Central memory CD8-positive, alpha-beta T cell (primary cell): ENCODE measurements around the gene HECTD4.

ENCODE experiments used
- ATAC-seq: fragments of 150-1000 bp; cut with Tn5 transposase; replicated peaks from 2 replicates; pipeline ENCODE4 v1.10.0; 2022; ENCODE audit warnings: mild to moderate bottlenecking, moderate FRiP score, moderate number of reproducible peaks; ENCODE audit not compliant: poor library complexity, severe bottlenecking; ENCODE audit errors: extremely low read depth
- DNase-seq, 2 donors: peaks; one replicate each; pipeline ENCODE4 v3.0.0; 2021; ENCODE audit warnings: low spot score in 2 of 2
- H3K27ac Mint-ChIP-seq: one replicate; pipeline ENCODE4 v1.8.0; 2022; ENCODE audit warnings: low read depth, mild to moderate bottlenecking, moderate library complexity, mixed read lengths
- H3K27me3 Mint-ChIP-seq: one replicate; pipeline ENCODE4 v1.8.0; 2022; ENCODE audit warnings: mixed read lengths
- H3K36me3 Mint-ChIP-seq: one replicate; pipeline ENCODE4 v1.8.0; 2022; ENCODE audit warnings: mild to moderate bottlenecking, moderate library complexity, mixed read lengths; ENCODE audit not compliant: insufficient read depth
- H3K4me1 Mint-ChIP-seq: one replicate; pipeline ENCODE4 v1.8.0; 2022; ENCODE audit warnings: mixed read lengths
- H3K4me3 Mint-ChIP-seq: one replicate; pipeline ENCODE4 v1.8.0; 2022; ENCODE audit warnings: mild to moderate bottlenecking, moderate library complexity, mixed read lengths
- H3K9me3 Mint-ChIP-seq: one replicate; pipeline ENCODE4 v1.8.0; 2022; ENCODE audit warnings: mixed read lengths

HECTD4 gene

DNA sequence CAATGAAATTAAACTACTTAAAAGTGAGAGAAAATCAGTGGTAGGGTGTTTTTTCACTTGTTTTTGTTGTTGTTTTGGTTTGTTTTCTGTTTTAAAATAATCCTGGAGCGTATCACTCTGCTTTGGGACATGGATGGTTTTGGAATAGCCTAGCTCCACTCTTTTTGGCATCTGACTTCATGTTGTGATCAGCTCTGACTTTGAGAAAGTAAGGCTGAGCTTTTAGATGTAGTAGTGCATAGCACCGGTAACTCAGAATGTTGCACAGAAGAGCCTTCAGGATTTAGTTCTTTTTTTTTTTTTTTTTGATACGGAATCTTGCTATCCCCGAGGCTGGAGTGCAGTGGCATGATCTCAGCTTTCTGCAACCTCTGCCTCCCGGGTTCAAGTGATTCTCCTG is 248.8 kb downstream of the HECTD4 start:
- Mint-ChIP-seq H3K27ac (no peak overlapping the region), H3K27me3 (no peaks in the 10 kb centered on the region), H3K4me1 (peaks cover 38% of the 10 kb centered on the region), H3K4me3 (no peak overlapping the region), H3K9me3 (no peaks in the 10 kb centered on the region), H3K36me3 (peaks cover 34% of the 10 kb centered on the region)
- DNase-seq (no peak), ATAC-seq (no peak)

DNA sequence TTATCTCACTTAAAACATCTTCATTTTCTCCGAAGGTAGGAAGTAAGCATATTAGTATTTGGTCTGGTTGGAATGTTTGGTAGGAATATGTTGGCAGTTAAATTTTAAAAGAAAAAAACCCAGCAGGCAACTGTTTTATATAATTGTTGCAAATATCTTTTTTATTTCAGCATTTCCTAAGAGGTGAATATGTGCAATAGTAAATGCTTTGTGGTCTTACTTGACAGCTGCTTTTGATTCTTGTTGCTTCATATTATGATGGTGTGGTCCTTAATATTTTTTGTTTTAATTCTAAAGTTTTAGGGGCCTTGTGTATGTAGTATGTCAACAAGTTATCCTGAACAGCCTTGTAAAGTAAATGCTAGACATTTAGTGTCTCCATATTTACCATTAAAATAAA is 250.5 kb downstream of the HECTD4 start:
- Mint-ChIP-seq H3K9me3 (no peaks in the 10 kb centered on the region), H3K27me3 (no peaks in the 10 kb centered on the region), H3K4me1 (peaks cover 46% of the 10 kb centered on the region), H3K27ac (peak overlapping the region; percentile 90), H3K36me3 (peaks cover 25% of the 10 kb centered on the region), H3K4me3 (no peak overlapping the region)
- DNase-seq (no peak), ATAC-seq (no peak)

DNA sequence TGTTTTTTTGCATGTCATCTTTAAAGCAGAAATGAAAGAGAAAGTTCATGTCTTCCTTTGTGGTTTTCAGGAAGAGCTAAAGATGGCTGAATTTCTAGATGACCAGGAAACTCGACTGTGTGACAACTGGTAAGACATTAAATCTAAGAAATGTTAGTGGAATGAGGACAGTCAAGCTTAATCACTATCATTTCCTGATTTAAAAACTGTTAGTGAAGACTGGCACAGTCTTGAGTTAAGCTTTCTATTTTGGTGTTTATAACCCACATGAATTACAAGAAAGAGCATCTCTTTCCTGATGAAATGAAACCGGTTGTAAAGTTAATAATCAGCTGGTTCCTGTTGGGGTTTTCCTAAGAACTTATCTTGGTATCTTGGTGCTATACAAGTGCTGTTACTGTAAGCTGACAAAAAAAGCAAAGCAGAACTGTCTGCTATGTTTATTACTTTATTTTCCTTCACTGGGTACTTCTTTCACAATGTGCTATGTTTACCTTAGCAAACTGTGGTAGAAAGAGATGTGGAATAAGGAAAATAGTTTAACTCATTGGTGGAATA is 251.7 kb downstream of the HECTD4 start:
- no peak for DNase-seq
- Mint-ChIP-seq H3K4me1 (peaks cover 50% of the 10 kb centered on the region), H3K27ac (peak overlapping the region; percentile 90), H3K36me3 (peaks cover 17% of the 10 kb centered on the region), H3K9me3 (no peaks in the 10 kb centered on the region), H3K4me3 (peak overlapping the region; percentile 56), H3K27me3 (no peaks in the 10 kb centered on the region)
- peak; percentile 82 for ATAC-seq

DNA sequence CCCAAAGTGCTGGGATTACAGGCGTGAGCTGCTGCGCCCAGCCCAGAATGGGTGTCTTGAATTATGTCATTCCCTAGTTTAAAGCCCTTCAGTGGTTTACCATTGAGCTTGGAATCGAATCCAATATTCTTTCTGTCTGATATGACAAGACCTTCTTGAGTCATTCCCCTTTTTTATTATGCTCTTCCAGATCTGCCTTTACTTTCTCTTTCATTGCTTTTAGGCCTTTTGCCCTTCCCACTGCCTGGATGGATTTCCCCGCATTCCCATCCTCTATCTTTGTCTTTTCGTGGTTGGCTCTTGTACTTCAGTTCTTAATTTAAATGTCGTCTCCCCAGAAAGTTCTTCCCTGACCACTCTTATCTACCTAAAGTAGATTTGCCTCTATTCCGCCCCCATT is 255.3 kb downstream of the HECTD4 start:
- ATAC-seq (no peak), DNase-seq (no peak)
- H3K27me3 Mint-ChIP-seq, result no peaks in the 10 kb centered on the region
- H3K27ac Mint-ChIP-seq, result peak overlapping the region; percentile 65
- peaks cover 39% of the 10 kb centered on the region for H3K4me1 Mint-ChIP-seq
- H3K9me3 Mint-ChIP-seq, result no peaks in the 10 kb centered on the region
- H3K36me3 Mint-ChIP-seq, result peaks cover 9% of the 10 kb centered on the region
- peak overlapping the region; percentile 71 for H3K4me3 Mint-ChIP-seq

- Mint-ChIP-seq H3K27me3 (peaks cover 2% of the 10 kb centered on the region), H3K9me3 (no peaks in the 10 kb centered on the region), H3K4me3 (peak overlapping the region; percentile 71), H3K36me3 (peaks cover 7% of the 10 kb centered on the region), H3K27ac (peak overlapping the region; percentile 90), H3K4me1 (peaks cover 33% of the 10 kb centered on the region)
- ATAC-seq (no peak), DNase-seq (no peak)
Observed at GRCh38 chr12:112126000-112126438, 256.2 kb downstream of the HECTD4 start.

DNA sequence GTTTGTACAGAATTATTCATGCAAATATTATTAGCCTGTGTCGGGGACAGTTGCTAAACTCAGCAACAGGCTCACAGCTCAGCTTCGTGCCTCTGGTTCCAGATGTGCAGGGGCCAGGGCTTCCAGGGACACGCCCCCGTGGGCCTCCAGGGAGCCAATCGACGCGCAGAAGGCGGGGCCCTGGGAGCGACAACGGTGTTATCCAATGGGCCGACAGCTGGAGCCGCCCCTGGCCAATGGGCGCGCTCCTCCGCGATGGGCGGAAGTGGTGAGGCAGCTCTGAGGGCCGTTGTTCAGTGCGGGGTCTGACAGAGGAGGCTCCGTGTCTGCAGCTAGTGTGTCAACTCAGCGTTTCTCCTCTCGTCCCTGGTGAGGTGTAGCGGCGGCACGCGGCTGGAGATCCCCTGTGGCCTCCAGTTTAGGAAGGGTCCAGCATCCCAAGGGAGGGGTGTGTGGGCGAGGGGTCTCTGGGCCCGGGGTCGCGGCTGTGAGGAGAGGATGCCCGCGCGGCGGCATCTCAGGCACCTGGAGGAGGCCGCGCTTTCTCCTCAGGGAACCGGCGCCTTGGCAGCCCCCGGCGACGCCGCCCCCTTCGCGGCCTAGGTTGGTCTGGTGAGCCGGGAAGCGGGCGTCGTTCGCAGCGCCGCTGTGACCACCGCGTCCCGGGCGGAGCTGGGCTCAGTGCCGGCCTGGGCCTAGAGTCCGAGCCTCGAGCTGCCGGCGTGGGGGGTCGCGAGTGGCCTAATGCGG is 256.8 kb downstream of the HECTD4 start, which contains the start of gene TRAFD1:
Gene TRAFD1 (plus strand): TSS at position 311 of the 750 bp plus-strand sequence. CDS start 4,963 bp downstream, outside the sequence.
- DNase-seq (peak; percentile 94 to 98), ATAC-seq (peak; percentile 100)
- Mint-ChIP-seq H3K4me1 (peaks cover 30% of the 10 kb centered on the region), H3K27me3 (peaks cover 8% of the 10 kb centered on the region), H3K36me3 (peaks cover 6% of the 10 kb centered on the region), H3K27ac (peak within 1 kb of the TSS; percentile 90), H3K9me3 (no peaks in the 10 kb centered on the region), H3K4me3 (peak within 1 kb of the TSS; percentile 71)

DNA sequence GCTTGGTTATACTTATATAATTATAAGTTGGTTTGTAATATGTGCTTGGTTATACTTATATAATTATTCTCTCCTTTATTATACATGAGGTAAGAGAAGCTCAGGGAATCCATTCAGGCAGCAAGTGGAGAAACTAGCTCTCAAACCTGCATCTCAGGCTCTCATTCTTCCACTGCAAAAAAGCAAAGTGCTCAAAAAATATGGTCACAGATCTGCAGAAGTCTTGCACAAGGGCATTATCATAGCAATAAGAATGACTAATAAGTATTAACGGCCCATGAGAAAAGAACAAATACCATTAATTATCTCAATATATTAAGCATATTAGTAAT is 257.3 kb downstream of the HECTD4 start:
- Mint-ChIP-seq H3K4me3 (peak overlapping the region; percentile 71), H3K36me3 (peaks cover 4% of the 10 kb centered on the region), H3K9me3 (no peaks in the 10 kb centered on the region), H3K4me1 (peaks cover 24% of the 10 kb centered on the region), H3K27ac (peak overlapping the region; percentile 90), H3K27me3 (peaks cover 9% of the 10 kb centered on the region)
- ATAC-seq (no peak), DNase-seq (no peak)

DNA sequence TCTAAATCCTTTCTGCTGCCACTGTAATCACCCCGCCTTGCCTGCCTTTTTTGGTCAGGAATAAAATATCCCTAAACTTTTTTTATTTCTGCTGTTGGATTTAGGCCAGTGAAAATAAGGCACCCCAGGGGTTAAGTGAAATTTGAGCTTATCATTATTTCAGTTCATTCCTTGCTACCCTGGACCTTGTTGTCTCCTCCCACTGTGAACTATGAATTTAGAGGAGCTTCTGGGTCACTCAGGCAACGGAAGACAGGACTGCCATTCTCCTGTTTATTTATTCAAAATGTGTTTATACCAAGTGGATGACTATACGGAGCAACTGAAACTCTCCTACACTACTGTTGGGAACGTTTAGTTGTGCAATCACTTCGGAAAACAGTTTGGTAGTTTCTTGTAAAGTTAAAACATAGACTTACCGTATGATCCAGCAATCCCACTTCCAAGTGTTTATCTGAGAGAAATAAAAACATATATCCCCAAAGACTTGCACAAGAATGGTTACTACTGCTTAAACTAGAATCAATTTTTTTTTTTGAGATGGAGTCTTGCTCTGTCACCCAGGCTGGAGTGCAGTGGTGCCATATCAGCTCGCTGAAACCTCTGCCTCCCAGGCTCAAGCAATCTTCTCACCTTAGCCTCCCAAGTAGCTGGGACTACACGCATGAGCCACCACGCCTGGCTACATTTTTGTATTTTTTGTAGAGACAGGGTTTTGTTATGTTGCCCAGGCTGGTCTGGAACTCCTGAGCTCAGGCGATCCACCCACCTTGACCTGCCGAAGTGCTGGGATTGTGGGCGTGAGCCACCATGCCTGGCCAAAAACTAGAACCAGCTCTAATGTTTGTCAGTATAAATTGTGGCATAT is 259.2 kb downstream of the HECTD4 start:
- Mint-ChIP-seq H3K27me3 (peaks cover 9% of the 10 kb centered on the region), H3K4me1 (peaks cover 12% of the 10 kb centered on the region), H3K36me3 (peaks cover 4% of the 10 kb centered on the region), H3K9me3 (no peaks in the 10 kb centered on the region), H3K27ac (no peak overlapping the region), H3K4me3 (no peak overlapping the region)
- DNase-seq, result no peak
- ATAC-seq, result no peak

DNA sequence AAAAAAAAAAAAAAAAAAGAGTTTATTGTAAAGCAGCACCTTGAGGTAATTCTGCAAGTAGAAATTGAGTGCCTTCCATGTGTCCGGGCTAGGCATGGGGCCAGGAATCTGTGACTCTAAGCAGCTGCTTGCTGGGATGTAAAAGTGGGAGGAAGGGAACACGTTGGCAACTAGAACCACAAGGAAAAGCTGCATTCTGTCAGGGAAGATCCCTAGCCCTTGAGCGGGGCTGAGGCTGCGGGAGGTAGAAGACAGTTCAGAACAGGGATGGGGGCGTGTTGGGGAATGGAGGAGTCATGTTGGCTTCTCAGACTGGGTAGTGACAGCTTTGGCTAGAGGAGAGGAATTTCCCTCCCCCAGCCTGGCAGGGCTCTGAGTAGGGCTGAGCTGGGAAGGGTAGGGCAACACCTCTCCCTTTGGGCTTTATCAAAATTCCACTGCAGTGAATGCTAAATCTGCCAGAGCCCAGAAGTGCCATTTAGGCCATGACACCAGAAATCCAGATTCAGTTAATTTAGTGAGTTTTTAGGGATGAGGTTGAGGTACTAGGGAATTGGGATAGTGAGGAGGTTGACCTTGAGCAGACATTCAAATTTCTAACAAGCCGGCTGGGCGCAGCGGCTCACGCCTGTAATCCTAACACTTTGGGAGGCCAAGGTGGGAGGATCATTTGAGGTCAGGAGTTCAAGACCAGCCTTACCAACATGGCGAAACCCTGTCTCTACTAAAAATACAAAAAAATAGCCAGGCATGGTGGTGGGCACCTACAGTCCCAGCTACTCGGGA is 260.3 kb downstream of the HECTD4 start:
- peaks cover 4% of the 10 kb centered on the region for H3K36me3 Mint-ChIP-seq
- peaks cover 9% of the 10 kb centered on the region for H3K27me3 Mint-ChIP-seq
- ATAC-seq (no peak), DNase-seq (no peak)
- H3K27ac Mint-ChIP-seq, result no peak overlapping the region
- H3K4me3 Mint-ChIP-seq, result no peak overlapping the region
- H3K9me3 Mint-ChIP-seq, result no peaks in the 10 kb centered on the region
- peaks cover 7% of the 10 kb centered on the region for H3K4me1 Mint-ChIP-seq

DNA sequence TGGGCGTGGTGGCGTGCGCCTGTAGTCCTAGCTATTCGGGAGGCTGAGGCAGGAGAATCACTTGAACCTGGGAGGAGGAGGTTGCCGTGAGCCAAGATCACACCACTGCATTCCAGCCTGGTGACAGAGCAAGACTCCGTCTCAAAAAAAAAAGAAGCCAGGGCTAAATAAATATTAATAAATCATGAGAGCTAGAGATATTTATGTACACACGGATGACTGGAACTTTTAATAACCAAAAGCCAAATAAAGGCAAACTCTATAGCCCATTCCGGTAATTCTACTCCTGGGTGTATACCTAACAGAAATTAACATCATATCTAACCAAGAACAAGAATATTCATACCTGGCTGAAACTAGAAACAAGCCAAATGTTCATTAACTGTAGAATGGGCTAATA is 264.5 kb downstream of the HECTD4 start:
- Mint-ChIP-seq H3K4me1 (peaks cover 5% of the 10 kb centered on the region), H3K27me3 (peaks cover 9% of the 10 kb centered on the region), H3K4me3 (no peak overlapping the region), H3K9me3 (no peaks in the 10 kb centered on the region), H3K27ac (no peak overlapping the region), H3K36me3 (no peaks in the 10 kb centered on the region)
- DNase-seq (no peak), ATAC-seq (no peak)

DNA sequence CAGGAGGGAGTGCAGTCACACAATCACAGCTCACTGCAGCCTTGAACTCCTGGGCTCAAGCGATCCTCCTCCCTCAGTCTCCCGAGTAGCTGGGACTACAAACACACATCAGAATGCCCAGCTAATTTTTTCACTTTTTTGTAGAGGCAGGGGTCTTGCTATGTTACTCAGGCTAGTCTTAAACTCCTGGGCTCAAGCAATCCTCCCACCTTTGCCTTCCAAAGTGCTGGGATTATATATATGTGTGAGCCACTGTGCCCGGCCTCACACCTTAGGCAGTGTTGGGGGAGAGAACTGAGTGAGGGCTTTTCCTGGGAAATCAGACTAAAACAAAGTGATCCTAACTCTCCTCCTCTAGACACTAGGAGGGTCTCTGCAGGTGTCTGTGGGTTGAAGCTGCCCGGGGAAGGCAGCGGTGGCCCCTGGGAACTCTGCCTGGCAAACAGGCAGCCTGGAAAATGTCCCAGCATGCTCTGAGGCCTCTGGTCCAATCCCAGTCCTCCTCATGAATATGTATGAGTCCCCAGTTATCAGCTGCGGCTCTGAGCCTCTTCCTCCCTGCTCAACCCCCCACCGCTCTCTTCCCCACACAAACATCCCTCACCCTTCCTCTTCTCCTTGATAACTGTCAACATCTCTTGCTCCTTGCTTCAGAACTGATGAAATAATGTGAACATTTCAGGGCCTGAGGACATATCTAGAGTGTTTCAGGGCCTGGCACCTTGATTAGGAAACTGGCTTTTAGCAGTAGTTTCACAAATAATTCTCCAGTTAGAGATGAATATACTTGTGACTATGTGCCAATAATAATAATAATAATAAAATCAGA is 265.8 kb downstream of the HECTD4 start:
- Mint-ChIP-seq H3K27me3 (peaks cover 9% of the 10 kb centered on the region), H3K27ac (no peak overlapping the region), H3K36me3 (no peaks in the 10 kb centered on the region), H3K4me1 (peaks cover 5% of the 10 kb centered on the region), H3K4me3 (no peak overlapping the region), H3K9me3 (no peaks in the 10 kb centered on the region)
- ATAC-seq (no peak), DNase-seq (no peak)
